ENCODE data around the gene PTGDS. TPM values are rescaled to one million over a fixed set of nuclear protein-coding genes. Genes with fewer than 3 reads are reported as not detected.

PTGDS gene
- total and polyA plus RNA-seq, 2 donors from 2014 or later: 236 to 709 TPM

GRCh38 chr9:137015976-137016375, 38.7 kb downstream of the PTGDS start:
- FAIRE-seq (no peak), DNase-seq (no peak)
- intact Hi-C loops (cut with DNase I): no loop called here
- Histone ChIP-seq H3K36me3 (ENCODE audit: control insufficient read depth in 2 of 3, insufficient read depth in 3 of 3, low read length in 3 of 3) (peaks cover 0 to 8% (median 0%) of the 10 kb centered on the region in 3 donors), H3K27me3 (ENCODE audit: control insufficient read depth, insufficient read depth, low read length) (no peaks in the 10 kb centered on the region), H3K9ac (ENCODE audit: low read length in 3 of 3) (no peak overlapping the region), H3K4me1 (ENCODE audit: control insufficient read depth in 2 of 3, insufficient read depth in 2 of 3, low read depth in 1 of 3, low read length in 3 of 3) (no peaks in the 10 kb centered on the region), H3K27ac (ENCODE audit: low read depth in 2 of 2, low read length in 2 of 2) (no peak overlapping the region), H3K4me3 (ENCODE audit: low read length in 3 of 3) (no peak overlapping the region), H3K9me3 (ENCODE audit: control insufficient read depth in 2 of 3, insufficient read depth in 1 of 3, low read length in 3 of 3) (no peaks in the 10 kb centered on the region)
- TF ChIP-seq, protein P1, sequence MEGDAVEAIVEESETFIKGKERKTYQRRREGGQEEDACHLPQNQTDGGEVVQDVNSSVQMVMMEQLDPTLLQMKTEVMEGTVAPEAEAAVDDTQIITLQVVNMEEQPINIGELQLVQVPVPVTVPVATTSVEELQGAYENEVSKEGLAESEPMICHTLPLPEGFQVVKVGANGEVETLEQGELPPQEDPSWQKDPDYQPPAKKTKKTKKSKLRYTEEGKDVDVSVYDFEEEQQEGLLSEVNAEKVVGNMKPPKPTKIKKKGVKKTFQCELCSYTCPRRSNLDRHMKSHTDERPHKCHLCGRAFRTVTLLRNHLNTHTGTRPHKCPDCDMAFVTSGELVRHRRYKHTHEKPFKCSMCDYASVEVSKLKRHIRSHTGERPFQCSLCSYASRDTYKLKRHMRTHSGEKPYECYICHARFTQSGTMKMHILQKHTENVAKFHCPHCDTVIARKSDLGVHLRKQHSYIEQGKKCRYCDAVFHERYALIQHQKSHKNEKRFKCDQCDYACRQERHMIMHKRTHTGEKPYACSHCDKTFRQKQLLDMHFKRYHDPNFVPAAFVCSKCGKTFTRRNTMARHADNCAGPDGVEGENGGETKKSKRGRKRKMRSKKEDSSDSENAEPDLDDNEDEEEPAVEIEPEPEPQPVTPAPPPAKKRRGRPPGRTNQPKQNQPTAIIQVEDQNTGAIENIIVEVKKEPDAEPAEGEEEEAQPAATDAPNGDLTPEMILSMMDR (IDR thresholded peaks at IDR 0.05; ENCODE audit: borderline replicate concordance, extremely low read depth, insufficient read depth): no peak

- peaks cover 0 to 8% (median 0%) of the 10 kb centered on the region in 3 donors for H3K36me3 ChIP-seq (ENCODE audit: control insufficient read depth in 2 of 3, insufficient read depth in 3 of 3, low read length in 3 of 3)
- H3K4me1 ChIP-seq (ENCODE audit: control insufficient read depth in 2 of 3, insufficient read depth in 2 of 3, low read depth in 1 of 3, low read length in 3 of 3): no peaks in the 10 kb centered on the region
- no peak overlapping the region for H3K9ac ChIP-seq (ENCODE audit: low read length in 3 of 3)
- DNase-seq (no peak), FAIRE-seq (no peak)
- TF ChIP-seq, protein P1 (IDR thresholded peaks at IDR 0.05; ENCODE audit: borderline replicate concordance, extremely low read depth, insufficient read depth): no peak
- H3K4me3 ChIP-seq (ENCODE audit: low read length in 3 of 3): no peak overlapping the region
- H3K27ac ChIP-seq (ENCODE audit: low read depth in 2 of 2, low read length in 2 of 2): no peak overlapping the region
- H3K9me3 ChIP-seq (ENCODE audit: control insufficient read depth in 2 of 3, insufficient read depth in 1 of 3, low read length in 3 of 3): no peaks in the 10 kb centered on the region
- H3K27me3 ChIP-seq (ENCODE audit: control insufficient read depth, insufficient read depth, low read length): no peaks in the 10 kb centered on the region
- intact Hi-C loops (cut with DNase I): no loop called here
Observed at GRCh38 chr9:137016436-137016835, 39.1 kb downstream of the PTGDS start.

DNA sequence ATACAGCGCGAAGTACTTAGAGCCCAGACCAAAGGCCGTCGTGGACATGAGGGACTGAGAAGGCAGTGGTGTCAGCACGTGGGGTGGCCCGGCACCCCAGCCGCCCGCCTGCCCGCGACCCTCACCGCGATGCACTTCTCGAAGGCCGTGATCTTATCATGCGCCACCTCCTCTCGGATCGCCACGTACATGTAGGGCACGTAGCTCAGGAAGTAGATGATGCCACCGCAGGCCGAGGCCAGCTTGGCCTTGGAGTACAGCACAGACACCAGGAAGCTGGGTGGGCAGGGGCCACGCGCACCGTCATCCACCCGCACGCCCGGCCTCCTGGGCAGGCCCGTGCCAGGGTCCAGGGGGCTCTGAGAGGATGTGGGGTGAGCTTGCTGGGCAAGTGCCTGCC, 39.8 kb downstream of the PTGDS start:
- intact Hi-C loops (cut with DNase I): no loop called here
- Histone ChIP-seq H3K36me3 (ENCODE audit: control insufficient read depth in 2 of 3, insufficient read depth in 3 of 3, low read length in 3 of 3) (peaks cover 0 to 8% (median 0%) of the 10 kb centered on the region in 3 donors), H3K4me3 (ENCODE audit: low read length in 3 of 3) (no peak overlapping the region), H3K9me3 (ENCODE audit: control insufficient read depth in 2 of 3, insufficient read depth in 1 of 3, low read length in 3 of 3) (no peaks in the 10 kb centered on the region), H3K9ac (ENCODE audit: low read length in 3 of 3) (no peak overlapping the region), H3K27me3 (ENCODE audit: control insufficient read depth, insufficient read depth, low read length) (no peaks in the 10 kb centered on the region), H3K27ac (ENCODE audit: low read depth in 2 of 2, low read length in 2 of 2) (no peak overlapping the region), H3K4me1 (ENCODE audit: control insufficient read depth in 2 of 3, insufficient read depth in 2 of 3, low read depth in 1 of 3, low read length in 3 of 3) (no peaks in the 10 kb centered on the region)
- FAIRE-seq (no peak), DNase-seq (no peak)
- TF ChIP-seq, protein P1 (IDR thresholded peaks at IDR 0.05; ENCODE audit: borderline replicate concordance, extremely low read depth, insufficient read depth): no peak

All from kidney (tissue), 14 donors.